HepG2 (cell line): ENCODE measurements around the gene LOXL3. TPM values are rescaled to one million over a fixed set of nuclear protein-coding genes. Genes with fewer than 3 reads are reported as not detected.

Source experiments
- EP300 ChIP-seq, 3 experiments: sonication (generic) in 1 of 3; formaldehyde crosslinking in 1 of 3; IDR thresholded peaks; 2 replicates each; pipeline versions ENCODE4 v1.5.1 to v1.6.1; 2011 to 2020; ENCODE audit warnings: low read depth in 2 of 3, low read length in 2 of 3, borderline replicate concordance in 1 of 3, improper control_type of control experiment in 1 of 3, mild to moderate bottlenecking in 1 of 3, missing genetic modification reagents in 1 of 3, moderate library complexity in 1 of 3
- FOXJ3 ChIP-seq: sonication (generic); formaldehyde crosslinking; IDR thresholded peaks from 2 replicates; pipeline ENCODE4 v1.4.0; 2020; ENCODE audit warnings: missing genetic modification reagents, mild to moderate bottlenecking, borderline replicate concordance
- RBAK ChIP-seq: sonication (generic); formaldehyde crosslinking; IDR thresholded peaks from 2 replicates; pipeline ENCODE4 v1.5.1; 2020; ENCODE audit warnings: mild to moderate bottlenecking, missing genetic modification reagents
- TARDBP ChIP-seq: sonication (generic); formaldehyde crosslinking; IDR thresholded peaks from 2 replicates; pipeline ENCODE4 v1.8.0; 2022; ENCODE audit warnings: mild to moderate bottlenecking, missing genetic modification reagents
- TMF1 ChIP-seq: sonication (generic); formaldehyde crosslinking; IDR thresholded peaks from 2 replicates; pipeline ENCODE4 v1.8.1; 2022; ENCODE audit warnings: low read depth, missing genetic modification reagents
- ZNF20 ChIP-seq: sonication (generic); formaldehyde crosslinking; IDR thresholded peaks from 2 replicates; pipeline ENCODE4 v1.4.0; 2020; ENCODE audit warnings: mild to moderate bottlenecking, moderate library complexity, missing genetic modification reagents
- ZNF326 ChIP-seq: sonication (generic); formaldehyde crosslinking; IDR thresholded peaks from 2 replicates; pipeline ENCODE4 v1.4.0; 2020; ENCODE audit warnings: missing genetic modification reagents, borderline replicate concordance
- ZNF383 ChIP-seq: sonication (generic); formaldehyde crosslinking; IDR thresholded peaks from 2 replicates; pipeline ENCODE4 v1.4.0; 2020; ENCODE audit warnings: missing genetic modification reagents, mild to moderate bottlenecking, borderline replicate concordance
- ZNF558 ChIP-seq: sonication (generic); formaldehyde crosslinking; IDR thresholded peaks from 2 replicates; pipeline ENCODE4 v1.9.0; 2022; ENCODE audit warnings: mild to moderate bottlenecking, missing genetic modification reagents, borderline replicate concordance
- ZNF614 ChIP-seq: IDR thresholded peaks from 2 replicates; pipeline ENCODE4 v1.6.1; 2018; ENCODE audit warnings: missing biosample characterization, missing genetic modification reagents, inconsistent platforms, borderline replicate concordance
- polyA plus RNA-seq, 8 experiments: library from polyadenylated mRNA; depleted of rRNA in 3 of 8; stranded (reverse) in 7 of 8; unstranded in 1 of 8; fragments of >200 nt; fragmentation: Illumina TruSeq in 4 of 8; extraction: Trizol in 4 of 8; gene quantifications; 2 replicates each; pipeline versions ENCODE4 v1.2.1 to v1.2.3, GENCODE V29; 2011 to 2016; ENCODE audit warnings: low read depth in 4 of 8, missing spikeins in 1 of 8, mixed read lengths in 1 of 8; ENCODE audit not compliant: insufficient read depth in 1 of 8
- total RNA-seq, 5 experiments: library from RNA; depleted of rRNA; stranded (reverse); fragments of >200 nt; fragmentation: Illumina TruSeq; extraction: Trizol; gene quantifications; 2 replicates each; pipeline ENCODE4 v1.2.3, GENCODE V29; 2016; ENCODE audit warnings: low read depth in 1 of 5
- TF ChIP-seq, protein P1 (sequence below): IDR thresholded peaks from 2 replicates; pipeline ENCODE4 v1.6.1; 2016
- TF ChIP-seq, protein P2 (sequence below): fragments of 450-650 bp; IDR thresholded peaks from 2 replicates; pipeline ENCODE4 v1.6.1; 2016
- TF ChIP-seq, protein P3 (sequence below): sonication (generic); formaldehyde crosslinking; IDR thresholded peaks from 2 replicates; pipeline ENCODE4 v1.4.0; 2020; ENCODE audit warnings: missing genetic modification reagents
- TF ChIP-seq, protein P4 (sequence below): sonication (generic); formaldehyde crosslinking; conservative IDR thresholded peaks from 2 replicates; pipeline ENCODE4 v1.4.0; 2020; ENCODE audit warnings: mild to moderate bottlenecking, missing genetic modification reagents, moderate library complexity
- TF ChIP-seq, protein P5 (sequence below), 2 experiments: sonication (generic) in 1 of 2; formaldehyde crosslinking in 1 of 2; IDR thresholded peaks; 2 replicates each; pipeline versions ENCODE4 v1.5.1 to v1.6.1; 2011 to 2020; ENCODE audit warnings: borderline replicate concordance in 1 of 2, low read depth in 1 of 2, low read length in 1 of 2, mild to moderate bottlenecking in 1 of 2, missing genetic modification reagents in 1 of 2, moderate library complexity in 1 of 2

The LOXL3 gene
- total and polyA plus RNA-seq, 2 of the 13 experiments (the other 11 are each of a cell fraction or from before 2014, with no cell fraction given): 0.55 to 6.5 TPM

DNA sequence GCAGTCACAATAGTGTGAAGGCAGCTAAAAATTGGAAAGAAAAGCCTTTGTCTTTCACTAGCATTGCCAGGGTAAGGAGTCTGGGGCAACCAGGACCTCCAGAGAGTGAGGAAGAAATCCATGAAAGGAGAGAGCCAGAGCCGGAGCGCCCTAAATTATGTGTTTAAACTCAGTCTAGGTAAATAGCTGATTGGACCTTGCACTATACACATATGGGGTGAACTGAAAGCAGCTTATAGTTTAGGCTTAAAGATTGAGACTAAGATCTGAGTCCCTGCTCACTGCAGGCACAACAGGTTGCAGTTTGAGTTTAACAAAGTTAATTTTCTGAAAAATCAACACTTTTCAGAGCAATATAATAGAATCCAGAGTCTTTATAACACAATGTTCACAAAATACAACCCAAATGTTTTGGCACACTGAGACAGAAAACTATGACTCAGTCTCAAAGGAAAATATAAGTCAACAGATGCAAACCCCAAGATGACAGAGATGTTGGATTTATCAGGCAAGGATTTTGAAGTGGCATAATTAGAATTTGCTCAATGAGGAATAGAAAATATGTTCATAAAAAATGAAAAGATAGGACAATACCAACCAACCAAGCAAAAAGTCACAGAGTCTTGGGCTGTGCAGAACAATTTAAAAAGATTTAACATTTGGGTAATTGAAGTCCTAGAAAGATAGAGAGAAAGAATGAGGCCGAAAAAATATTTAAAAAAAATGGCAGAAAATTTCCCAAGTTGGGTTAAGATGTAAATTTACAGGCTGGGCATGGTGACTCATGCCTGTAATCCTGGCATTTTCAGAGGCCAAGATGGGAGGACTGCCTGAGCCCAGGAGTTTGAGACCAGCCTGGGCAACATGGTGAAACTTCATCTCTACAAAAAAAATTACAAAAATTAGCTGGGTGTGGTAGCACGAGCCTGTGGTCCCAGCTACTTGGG is 40.4 kb upstream of the LOXL3 start (continued):
- 0 out of 2 replicates have a peak, but pooled peaks have one; percentile 19 for TF ChIP-seq TARDBP (CRISPR knock-in tag)
- TF ChIP-seq, protein P1, sequence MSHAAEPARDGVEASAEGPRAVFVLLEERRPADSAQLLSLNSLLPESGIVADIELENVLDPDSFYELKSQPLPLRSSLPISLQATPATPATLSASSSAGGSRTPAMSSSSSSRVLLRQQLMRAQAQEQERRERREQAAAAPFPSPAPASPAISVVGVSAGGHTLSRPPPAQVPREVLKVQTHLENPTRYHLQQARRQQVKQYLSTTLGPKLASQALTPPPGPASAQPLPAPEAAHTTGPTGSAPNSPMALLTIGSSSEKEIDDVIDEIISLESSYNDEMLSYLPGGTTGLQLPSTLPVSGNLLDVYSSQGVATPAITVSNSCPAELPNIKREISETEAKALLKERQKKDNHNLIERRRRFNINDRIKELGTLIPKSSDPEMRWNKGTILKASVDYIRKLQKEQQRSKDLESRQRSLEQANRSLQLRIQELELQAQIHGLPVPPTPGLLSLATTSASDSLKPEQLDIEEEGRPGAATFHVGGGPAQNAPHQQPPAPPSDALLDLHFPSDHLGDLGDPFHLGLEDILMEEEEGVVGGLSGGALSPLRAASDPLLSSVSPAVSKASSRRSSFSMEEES (CRISPR knock-in tag): no peak
- TF ChIP-seq, protein P2, sequence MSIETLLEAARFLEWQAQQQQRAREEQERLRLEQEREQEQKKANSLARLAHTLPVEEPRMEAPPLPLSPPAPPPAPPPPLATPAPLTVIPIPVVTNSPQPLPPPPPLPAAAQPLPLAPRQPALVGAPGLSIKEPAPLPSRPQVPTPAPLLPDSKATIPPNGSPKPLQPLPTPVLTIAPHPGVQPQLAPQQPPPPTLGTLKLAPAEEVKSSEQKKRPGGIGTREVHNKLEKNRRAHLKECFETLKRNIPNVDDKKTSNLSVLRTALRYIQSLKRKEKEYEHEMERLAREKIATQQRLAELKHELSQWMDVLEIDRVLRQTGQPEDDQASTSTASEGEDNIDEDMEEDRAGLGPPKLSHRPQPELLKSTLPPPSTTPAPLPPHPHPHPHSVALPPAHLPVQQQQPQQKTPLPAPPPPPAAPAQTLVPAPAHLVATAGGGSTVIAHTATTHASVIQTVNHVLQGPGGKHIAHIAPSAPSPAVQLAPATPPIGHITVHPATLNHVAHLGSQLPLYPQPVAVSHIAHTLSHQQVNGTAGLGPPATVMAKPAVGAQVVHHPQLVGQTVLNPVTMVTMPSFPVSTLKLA: peak; percentile 59; the same call in 1 of the 2 replicates
- no peak for TF ChIP-seq ZNF558
- TF ChIP-seq TMF1 (CRISPR knock-in tag): no peak
- no peak for TF ChIP-seq ZNF326
- no peak for TF ChIP-seq FOXJ3
- TF ChIP-seq, protein P3, sequence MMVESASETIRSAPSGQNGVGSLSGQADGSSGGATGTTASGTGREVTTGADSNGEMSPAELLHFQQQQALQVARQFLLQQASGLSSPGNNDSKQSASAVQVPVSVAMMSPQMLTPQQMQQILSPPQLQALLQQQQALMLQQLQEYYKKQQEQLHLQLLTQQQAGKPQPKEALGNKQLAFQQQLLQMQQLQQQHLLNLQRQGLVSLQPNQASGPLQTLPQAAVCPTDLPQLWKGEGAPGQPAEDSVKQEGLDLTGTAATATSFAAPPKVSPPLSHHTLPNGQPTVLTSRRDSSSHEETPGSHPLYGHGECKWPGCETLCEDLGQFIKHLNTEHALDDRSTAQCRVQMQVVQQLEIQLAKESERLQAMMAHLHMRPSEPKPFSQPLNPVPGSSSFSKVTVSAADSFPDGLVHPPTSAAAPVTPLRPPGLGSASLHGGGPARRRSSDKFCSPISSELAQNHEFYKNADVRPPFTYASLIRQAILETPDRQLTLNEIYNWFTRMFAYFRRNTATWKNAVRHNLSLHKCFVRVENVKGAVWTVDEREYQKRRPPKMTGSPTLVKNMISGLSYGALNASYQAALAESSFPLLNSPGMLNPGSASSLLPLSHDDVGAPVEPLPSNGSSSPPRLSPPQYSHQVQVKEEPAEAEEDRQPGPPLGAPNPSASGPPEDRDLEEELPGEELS (CRISPR knock-in tag): no peak
- TF ChIP-seq RBAK (CRISPR knock-in tag): no peak
- no peak for TF ChIP-seq ZNF383 (CRISPR knock-in tag)
- TF ChIP-seq EP300 (IDR thresholded peaks at IDR 0.05; ENCODE audit: low read depth in 2 of 2, low read length in 2 of 2): peak in 1 of 2 experiments; percentile 22; a peak in 1 of 4 replicates
- TF ChIP-seq EP300 (CRISPR knock-in tag; IDR thresholded peaks at IDR 0.05; ENCODE audit: borderline replicate concordance): no peak
- no peak for TF ChIP-seq ZNF20 (CRISPR knock-in tag)
- TF ChIP-seq, protein P4, sequence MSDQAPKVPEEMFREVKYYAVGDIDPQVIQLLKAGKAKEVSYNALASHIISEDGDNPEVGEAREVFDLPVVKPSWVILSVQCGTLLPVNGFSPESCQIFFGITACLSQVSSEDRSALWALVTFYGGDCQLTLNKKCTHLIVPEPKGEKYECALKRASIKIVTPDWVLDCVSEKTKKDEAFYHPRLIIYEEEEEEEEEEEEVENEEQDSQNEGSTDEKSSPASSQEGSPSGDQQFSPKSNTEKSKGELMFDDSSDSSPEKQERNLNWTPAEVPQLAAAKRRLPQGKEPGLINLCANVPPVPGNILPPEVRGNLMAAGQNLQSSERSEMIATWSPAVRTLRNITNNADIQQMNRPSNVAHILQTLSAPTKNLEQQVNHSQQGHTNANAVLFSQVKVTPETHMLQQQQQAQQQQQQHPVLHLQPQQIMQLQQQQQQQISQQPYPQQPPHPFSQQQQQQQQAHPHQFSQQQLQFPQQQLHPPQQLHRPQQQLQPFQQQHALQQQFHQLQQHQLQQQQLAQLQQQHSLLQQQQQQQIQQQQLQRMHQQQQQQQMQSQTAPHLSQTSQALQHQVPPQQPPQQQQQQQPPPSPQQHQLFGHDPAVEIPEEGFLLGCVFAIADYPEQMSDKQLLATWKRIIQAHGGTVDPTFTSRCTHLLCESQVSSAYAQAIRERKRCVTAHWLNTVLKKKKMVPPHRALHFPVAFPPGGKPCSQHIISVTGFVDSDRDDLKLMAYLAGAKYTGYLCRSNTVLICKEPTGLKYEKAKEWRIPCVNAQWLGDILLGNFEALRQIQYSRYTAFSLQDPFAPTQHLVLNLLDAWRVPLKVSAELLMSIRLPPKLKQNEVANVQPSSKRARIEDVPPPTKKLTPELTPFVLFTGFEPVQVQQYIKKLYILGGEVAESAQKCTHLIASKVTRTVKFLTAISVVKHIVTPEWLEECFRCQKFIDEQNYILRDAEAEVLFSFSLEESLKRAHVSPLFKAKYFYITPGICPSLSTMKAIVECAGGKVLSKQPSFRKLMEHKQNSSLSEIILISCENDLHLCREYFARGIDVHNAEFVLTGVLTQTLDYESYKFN: peak; percentile 56
- no peak for TF ChIP-seq ZNF614 (CRISPR knock-in tag)
- TF ChIP-seq, protein P5, sequence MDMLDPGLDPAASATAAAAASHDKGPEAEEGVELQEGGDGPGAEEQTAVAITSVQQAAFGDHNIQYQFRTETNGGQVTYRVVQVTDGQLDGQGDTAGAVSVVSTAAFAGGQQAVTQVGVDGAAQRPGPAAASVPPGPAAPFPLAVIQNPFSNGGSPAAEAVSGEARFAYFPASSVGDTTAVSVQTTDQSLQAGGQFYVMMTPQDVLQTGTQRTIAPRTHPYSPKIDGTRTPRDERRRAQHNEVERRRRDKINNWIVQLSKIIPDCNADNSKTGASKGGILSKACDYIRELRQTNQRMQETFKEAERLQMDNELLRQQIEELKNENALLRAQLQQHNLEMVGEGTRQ (IDR thresholded peaks at IDR 0.05; ENCODE audit: low read depth, low read length): no peak
- TF ChIP-seq, protein P5 (CRISPR knock-in tag; IDR thresholded peaks at IDR 0.05; ENCODE audit: borderline replicate concordance): no peak
